LNCAP (cell line): ENCODE measurements around the gene SATB1.

Experiments used
- TF ChIP-seq, protein P1 (sequence below): fragments of 450-650 bp; IDR thresholded peaks from 2 replicates; pipeline ENCODE4 v1.5.1; 2017; ENCODE audit warnings: mild to moderate bottlenecking

The SATB1 gene

DNA sequence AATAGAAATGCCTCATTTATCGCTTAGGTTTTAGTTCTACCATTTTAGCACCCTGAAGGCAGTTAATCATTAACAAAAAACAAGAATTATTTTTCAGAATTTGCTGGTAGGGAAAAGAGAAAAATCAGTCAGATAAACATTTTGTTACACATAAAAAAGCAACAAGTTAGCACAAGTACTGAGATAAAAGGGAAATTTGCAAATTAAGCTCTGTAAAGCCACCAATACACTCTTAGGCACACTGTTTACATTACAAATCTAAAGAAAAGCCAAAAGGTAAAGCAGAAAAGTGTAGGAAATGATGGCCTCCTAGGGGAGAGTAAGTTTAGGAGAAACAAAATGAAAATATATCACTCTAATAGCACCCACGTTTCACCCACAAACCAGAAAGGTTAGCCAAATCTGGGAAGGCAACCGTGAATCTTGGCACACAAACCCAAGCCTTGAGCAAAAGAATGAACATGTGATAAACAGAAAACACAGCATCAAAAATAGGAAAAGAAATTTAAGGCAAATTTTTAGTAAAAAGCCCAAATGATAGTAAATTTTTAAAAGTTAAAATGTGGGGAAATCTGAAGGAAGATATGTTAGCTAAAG is 1.6 kb upstream of the SATB1 start:
- TF ChIP-seq, protein P1, sequence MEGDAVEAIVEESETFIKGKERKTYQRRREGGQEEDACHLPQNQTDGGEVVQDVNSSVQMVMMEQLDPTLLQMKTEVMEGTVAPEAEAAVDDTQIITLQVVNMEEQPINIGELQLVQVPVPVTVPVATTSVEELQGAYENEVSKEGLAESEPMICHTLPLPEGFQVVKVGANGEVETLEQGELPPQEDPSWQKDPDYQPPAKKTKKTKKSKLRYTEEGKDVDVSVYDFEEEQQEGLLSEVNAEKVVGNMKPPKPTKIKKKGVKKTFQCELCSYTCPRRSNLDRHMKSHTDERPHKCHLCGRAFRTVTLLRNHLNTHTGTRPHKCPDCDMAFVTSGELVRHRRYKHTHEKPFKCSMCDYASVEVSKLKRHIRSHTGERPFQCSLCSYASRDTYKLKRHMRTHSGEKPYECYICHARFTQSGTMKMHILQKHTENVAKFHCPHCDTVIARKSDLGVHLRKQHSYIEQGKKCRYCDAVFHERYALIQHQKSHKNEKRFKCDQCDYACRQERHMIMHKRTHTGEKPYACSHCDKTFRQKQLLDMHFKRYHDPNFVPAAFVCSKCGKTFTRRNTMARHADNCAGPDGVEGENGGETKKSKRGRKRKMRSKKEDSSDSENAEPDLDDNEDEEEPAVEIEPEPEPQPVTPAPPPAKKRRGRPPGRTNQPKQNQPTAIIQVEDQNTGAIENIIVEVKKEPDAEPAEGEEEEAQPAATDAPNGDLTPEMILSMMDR, result no peak

DNA sequence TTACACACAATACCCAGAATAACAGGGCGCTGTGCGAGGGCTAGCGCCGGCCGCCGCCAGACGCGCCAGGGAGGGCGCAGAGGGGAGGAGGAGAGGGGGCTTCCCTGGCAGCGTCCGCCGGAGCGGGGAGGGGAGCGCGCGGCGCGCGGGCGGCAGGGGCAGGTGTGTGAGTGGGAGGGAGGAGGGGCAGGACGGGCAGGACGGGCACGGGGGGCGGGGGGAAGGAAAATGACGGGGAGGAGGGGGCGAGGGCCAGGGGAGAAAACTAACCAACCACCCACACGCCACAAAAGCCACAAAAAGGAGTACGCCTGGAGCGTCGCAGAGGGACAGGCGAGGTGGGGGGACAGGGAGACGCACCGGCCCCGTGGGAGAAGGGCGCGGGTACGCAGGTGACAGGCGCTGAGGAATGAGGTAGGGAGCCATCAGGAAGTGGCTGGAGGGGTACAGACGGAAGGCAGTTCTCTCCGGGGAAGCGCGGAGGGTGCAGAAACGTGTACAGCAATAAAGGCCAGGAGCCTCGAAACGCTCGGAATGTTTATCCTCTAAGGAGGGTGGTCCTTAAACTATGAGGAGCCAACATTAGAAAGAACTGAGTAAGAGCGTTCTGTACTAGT is 610 bp upstream of the SATB1 start:
- TF ChIP-seq, protein P1, result no peak

DNA sequence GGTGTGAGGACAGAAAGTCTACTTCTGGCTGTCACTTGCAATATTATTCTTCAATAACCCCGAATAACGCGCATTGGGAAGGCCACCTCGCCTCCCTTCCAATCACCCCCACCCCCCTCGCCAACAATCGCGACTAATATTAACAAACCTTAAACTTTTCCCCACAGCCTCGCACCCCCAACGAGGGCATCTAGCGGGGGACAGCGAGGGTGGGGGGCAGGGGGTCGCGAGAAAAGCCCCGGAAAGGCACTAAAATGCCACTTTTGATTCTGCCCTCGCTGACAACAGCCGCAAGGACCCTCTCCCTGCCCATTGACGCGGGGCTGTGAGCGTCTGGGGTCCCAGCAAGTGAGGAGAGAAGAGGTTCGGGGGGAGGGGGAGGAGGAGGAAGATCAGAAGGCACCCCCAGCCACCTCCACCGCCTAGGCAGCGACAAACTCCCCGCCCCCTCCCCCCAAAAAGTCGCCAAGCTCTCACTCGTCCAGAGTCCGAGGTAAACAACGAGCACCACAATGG is 868 bp downstream of the SATB1 start:
- TF ChIP-seq, protein P1, result no peak

DNA sequence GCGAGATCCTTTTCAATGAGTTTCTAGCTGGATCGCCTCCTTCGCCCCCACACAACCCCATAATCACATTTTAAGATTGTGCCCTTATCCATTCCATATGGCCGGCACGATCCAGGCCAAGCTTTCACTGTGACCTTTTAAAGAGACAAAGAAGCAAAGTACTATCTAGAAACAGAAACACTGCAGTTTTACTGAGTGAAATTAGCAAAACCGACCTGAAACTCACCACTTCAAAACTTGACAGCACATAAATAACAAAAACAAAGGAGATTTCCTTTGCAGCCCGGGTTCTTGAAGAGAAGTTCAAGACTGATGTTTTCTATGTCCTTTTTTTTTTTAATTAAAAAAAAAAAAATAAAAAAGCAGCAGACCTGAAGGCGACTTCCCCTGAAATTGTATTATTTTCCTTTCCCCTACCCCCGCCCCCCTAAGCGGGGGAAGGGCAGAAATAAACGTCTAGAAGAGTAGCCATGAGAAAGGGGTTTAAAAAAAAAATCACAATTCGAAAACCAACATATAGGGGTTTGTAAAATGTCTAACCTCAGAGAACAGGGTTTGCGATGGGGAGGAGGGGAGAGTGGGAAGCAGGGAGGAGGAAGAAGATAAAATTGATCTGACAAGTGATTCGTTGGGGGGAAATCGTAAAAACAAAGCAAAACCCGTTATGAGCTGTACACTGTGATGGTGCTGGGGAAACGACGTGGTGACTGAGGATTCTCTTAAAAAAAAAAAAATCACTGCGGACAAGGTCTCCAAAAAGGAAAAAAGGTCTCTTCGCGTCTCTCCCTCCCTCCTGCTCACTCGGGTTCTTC is 1.5 kb downstream of the SATB1 start:
- TF ChIP-seq, protein P1, result no peak

DNA sequence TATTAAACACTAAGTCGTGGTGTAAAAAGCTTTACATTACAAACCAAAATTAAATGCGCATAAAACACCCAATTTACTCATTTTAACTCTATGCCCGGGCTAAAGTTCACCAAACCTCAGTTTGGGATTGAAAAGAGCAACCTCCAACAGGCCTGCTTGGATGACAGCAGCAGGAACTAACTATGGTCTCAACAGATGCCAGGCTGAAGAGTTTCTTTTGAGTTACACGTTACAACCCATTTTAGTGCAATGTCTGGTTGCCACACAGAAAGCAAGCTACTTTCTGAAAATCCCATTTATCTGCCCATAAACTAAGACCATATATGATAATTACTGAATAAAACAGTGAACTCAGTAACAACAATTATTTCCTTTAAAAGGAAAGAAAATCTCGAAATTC is 2.2 kb downstream of the SATB1 start:
- TF ChIP-seq, protein P1, result no peak

DNA sequence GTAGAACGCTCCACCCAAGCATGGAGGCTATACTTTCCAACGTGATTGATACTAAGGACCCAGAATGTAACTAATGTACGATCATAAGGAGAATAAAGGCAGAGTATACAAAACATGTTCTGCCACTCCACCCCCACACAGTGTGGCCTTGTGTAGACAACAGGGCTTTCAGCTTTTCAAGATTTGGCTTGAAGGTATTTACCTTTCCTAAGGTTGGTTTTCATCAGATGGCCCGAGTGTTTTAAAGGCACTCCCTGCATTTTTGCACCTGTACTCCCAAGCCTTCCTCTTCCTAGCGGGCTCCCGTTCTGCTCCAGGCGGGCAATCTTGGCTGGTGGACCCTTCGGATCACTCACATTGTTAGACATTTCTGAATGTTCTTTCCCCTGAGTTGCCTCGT is 4.6 kb downstream of the SATB1 start:
- TF ChIP-seq, protein P1, result no peak

DNA sequence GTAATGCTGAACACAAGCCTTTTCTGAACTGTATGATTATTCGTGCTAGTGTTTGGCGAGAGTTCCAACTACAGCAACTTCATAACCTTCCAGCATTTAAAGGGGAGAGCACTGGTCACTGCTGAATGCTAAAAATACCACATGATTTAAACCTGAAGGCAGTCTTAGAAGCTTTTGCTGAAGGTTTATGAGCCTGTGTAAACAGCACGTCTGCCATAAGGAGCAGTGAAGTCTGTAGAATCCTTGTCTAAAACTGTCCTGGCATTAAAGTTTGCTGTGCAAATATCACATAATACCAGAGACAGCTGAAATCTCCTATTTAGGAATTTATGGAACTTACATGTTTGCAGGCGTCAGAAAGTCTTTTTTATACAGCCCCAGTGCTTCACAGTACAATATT is 5.9 kb downstream of the SATB1 start:
- TF ChIP-seq, protein P1, result no peak
